OCI-LY3 (cell line): Measurements from ENCODE around the gene MAP1LC3B.

ENCODE experiments used
- H2AFZ ChIP-seq: fragments of 200-600, 300-600 bp; shearing (Covaris generic); 2 replicates; pipeline ENCODE4 v1.6.0; 2014; ENCODE audit warnings: antibody characterized with exemption, low read depth, low read length
- H3K27ac ChIP-seq: fragments of 200-600, 300-600 bp; sonication (generic); 2 replicates; pipeline ENCODE4 v1.5.1; 2014; ENCODE audit warnings: mild to moderate bottlenecking, low read length, moderate library complexity, mixed read lengths
- H3K27me3 ChIP-seq: fragments of 200-600, 300-600 bp; sonication (generic); 2 replicates; pipeline ENCODE4 v1.6.1; 2014; ENCODE audit warnings: low read depth, low read length, mixed read lengths
- H3K36me3 ChIP-seq: fragments of 200-600, 300-600 bp; sonication (generic); replicated peaks from 2 replicates; pipeline ENCODE3; 2014; ENCODE audit warnings: low read depth, low read length, mixed read lengths
- H3K4me1 ChIP-seq: fragments of 300-600, 200-600 bp; sonication (generic); 2 replicates; pipeline ENCODE4 v1.6.1; 2014; ENCODE audit warnings: low read length, mixed read lengths
- H3K4me2 ChIP-seq: fragments of 200-600, 300-600 bp; sonication (generic); 2 replicates; pipeline ENCODE4 v1.6.1; 2014; ENCODE audit warnings: low read length, mixed read lengths
- H3K4me3 ChIP-seq: fragments of 300-600, 200-600 bp; sonication (generic); 2 replicates; pipeline ENCODE4 v1.5.1; 2014; ENCODE audit warnings: antibody characterized with exemption, mild to moderate bottlenecking, low read length, moderate library complexity
- H3K79me2 ChIP-seq: fragments of 300-600, 200-600 bp; shearing (Covaris generic); 2 replicates; pipeline ENCODE4 v1.6.1; 2014; ENCODE audit warnings: mild to moderate bottlenecking, low read length, mixed read lengths
- H3K9ac ChIP-seq: fragments of 300-600, 200-600 bp; shearing (Covaris generic); 2 replicates; pipeline ENCODE4 v1.6.0; 2014; ENCODE audit warnings: mild to moderate bottlenecking, low read length, moderate library complexity
- H3K9me3 ChIP-seq: fragments of 200-600, 300-600 bp; shearing (Covaris generic); 2 replicates; pipeline ENCODE4 v1.6.1; 2014; ENCODE audit warnings: low read length, mixed read lengths; ENCODE audit not compliant: insufficient read depth
- H4K20me1 ChIP-seq: fragments of 200-600, 300-600 bp; sonication (generic); 2 replicates; pipeline ENCODE4 v1.6.1; 2016; ENCODE audit warnings: low read length, mixed read lengths; ENCODE audit not compliant: insufficient read depth
- EZH2phosphoT487 ChIP-seq: fragments of 200-600 bp; shearing (Covaris generic); IDR thresholded peaks from 2 replicates; pipeline ENCODE4 v1.6.1; 2018; ENCODE audit warnings: antibody characterized with exemption, mixed run types, low read depth
- TF ChIP-seq, protein P1 (sequence below): fragments of 200-600, 300-600 bp; sonication (generic); IDR thresholded peaks from 2 replicates; pipeline ENCODE4 v1.5.1; 2014; ENCODE audit warnings: antibody characterized with exemption, low read length, low read depth

The MAP1LC3B gene

DNA sequence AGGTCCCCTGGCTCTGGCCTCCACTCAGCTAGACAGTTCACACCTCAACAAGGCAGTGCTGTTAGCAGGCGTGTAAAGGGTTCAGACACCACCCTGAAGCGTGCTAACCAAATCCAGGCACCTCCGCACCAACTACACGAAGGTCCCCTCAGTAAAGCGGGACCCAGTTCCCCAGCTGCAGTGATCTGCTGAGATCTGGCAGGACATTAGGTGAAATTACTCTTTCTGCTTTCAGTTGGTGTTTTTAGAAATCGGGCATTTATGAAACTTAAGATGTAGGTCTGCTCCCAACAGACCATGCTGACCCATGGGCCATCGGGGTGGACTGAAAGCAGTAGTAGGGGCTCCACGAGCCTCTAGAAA lies 35.7 kb upstream of the MAP1LC3B start:
- H3K27me3 ChIP-seq: no peaks in the 10 kb centered on the region
- peaks cover 3% of the 10 kb centered on the region for H3K36me3 ChIP-seq
- H3K4me3 ChIP-seq: no peak overlapping the region
- H3K79me2 ChIP-seq: no peaks in the 10 kb centered on the region
- no peak overlapping the region for H3K9ac ChIP-seq
- H3K4me1 ChIP-seq: no peaks in the 10 kb centered on the region
- H3K4me2 ChIP-seq: no peak overlapping the region
- H3K9me3 ChIP-seq: no peaks in the 10 kb centered on the region
- no peak overlapping the region for H3K27ac ChIP-seq
- TF ChIP-seq, protein P1, sequence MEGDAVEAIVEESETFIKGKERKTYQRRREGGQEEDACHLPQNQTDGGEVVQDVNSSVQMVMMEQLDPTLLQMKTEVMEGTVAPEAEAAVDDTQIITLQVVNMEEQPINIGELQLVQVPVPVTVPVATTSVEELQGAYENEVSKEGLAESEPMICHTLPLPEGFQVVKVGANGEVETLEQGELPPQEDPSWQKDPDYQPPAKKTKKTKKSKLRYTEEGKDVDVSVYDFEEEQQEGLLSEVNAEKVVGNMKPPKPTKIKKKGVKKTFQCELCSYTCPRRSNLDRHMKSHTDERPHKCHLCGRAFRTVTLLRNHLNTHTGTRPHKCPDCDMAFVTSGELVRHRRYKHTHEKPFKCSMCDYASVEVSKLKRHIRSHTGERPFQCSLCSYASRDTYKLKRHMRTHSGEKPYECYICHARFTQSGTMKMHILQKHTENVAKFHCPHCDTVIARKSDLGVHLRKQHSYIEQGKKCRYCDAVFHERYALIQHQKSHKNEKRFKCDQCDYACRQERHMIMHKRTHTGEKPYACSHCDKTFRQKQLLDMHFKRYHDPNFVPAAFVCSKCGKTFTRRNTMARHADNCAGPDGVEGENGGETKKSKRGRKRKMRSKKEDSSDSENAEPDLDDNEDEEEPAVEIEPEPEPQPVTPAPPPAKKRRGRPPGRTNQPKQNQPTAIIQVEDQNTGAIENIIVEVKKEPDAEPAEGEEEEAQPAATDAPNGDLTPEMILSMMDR: no peak
- no peak for TF ChIP-seq EZH2phosphoT487
- H4K20me1 ChIP-seq: no peaks in the 10 kb centered on the region
- H2AFZ ChIP-seq: no peak overlapping the region

DNA sequence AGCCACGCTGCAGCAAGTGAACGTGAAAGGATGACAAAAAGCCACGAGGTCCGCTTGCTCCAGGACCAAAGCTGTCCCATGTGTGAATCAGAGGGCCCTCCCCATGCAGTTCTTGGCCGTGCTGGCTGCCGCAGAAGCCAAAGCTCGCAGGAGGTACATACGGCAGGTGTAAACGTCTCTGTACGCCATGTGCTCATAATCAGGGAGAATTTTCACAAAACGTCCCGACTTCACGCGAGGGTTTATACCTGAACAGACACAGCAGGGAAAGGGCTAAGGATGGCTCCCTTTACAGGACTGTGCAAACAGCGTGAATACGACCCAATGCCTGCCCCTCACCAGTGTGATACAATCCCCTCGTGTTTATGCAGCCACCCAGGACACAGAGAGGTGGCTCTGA lies 33.9 kb upstream of the MAP1LC3B start:
- TF ChIP-seq EZH2phosphoT487: no peak
- TF ChIP-seq, protein P1: no peak
- no peaks in the 10 kb centered on the region for H3K9me3 ChIP-seq
- H3K4me2 ChIP-seq: no peak overlapping the region
- H4K20me1 ChIP-seq: no peaks in the 10 kb centered on the region
- H3K79me2 ChIP-seq: no peaks in the 10 kb centered on the region
- H3K36me3 ChIP-seq: peaks cover 3% of the 10 kb centered on the region
- H3K27ac ChIP-seq: no peak overlapping the region
- no peak overlapping the region for H3K4me3 ChIP-seq
- no peaks in the 10 kb centered on the region for H3K27me3 ChIP-seq
- no peak overlapping the region for H3K9ac ChIP-seq
- no peak overlapping the region for H2AFZ ChIP-seq
- H3K4me1 ChIP-seq: no peaks in the 10 kb centered on the region

DNA sequence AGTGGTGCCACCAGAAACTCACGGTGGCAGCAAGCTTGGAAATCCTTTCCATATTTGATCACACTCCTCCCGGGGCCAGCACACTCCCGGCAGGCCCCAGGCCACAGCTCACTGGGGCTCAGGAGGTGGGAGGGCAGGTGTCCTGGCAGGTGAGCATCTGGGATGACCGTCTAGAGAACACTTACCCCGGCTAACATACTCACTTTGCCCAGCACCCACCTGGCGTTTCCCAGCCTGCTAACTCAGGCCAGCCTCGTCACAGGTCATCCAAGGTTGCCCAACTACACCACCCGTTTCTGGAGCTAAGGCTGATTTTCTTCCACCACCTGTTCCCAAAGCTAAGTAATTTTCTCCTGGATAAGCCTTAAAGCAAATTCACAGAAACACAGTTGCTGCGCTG lies 33.4 kb upstream of the MAP1LC3B start:
- no peak overlapping the region for H2AFZ ChIP-seq
- H3K4me1 ChIP-seq: no peaks in the 10 kb centered on the region
- no peaks in the 10 kb centered on the region for H3K27me3 ChIP-seq
- H3K9me3 ChIP-seq: no peaks in the 10 kb centered on the region
- H3K4me3 ChIP-seq: no peak overlapping the region
- H3K27ac ChIP-seq: no peak overlapping the region
- H3K9ac ChIP-seq: no peak overlapping the region
- peaks cover 3% of the 10 kb centered on the region; the same call in 1 of the 2 replicates for H4K20me1 ChIP-seq
- no peaks in the 10 kb centered on the region for H3K79me2 ChIP-seq
- TF ChIP-seq, protein P1: no peak
- no peak for TF ChIP-seq EZH2phosphoT487
- H3K4me2 ChIP-seq: no peak overlapping the region
- peaks cover 3% of the 10 kb centered on the region for H3K36me3 ChIP-seq

DNA sequence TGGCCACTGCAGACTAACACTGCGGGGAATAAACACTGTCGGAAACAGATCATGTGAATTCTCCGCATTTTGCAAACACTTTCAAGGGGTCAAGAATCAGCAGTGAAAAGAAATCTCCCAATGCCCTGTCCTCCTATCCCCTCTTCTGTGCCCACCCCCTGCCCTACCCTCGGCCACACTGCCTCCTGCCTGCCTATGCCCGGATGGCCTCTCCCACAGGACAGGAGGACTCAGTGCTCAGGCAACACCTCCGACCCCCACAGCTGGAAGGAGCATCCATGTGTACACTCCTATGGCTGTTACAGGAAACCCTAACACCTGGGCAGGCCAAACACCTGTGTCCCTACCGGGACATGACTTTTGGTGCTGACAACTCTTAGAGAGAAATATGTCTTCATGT lies 33.0 kb upstream of the MAP1LC3B start:
- no peaks in the 10 kb centered on the region for H3K9me3 ChIP-seq
- H2AFZ ChIP-seq: no peak overlapping the region
- H3K4me3 ChIP-seq: no peak overlapping the region
- no peaks in the 10 kb centered on the region for H3K79me2 ChIP-seq
- H3K27ac ChIP-seq: no peak overlapping the region
- no peaks in the 10 kb centered on the region for H3K27me3 ChIP-seq
- peaks cover 3% of the 10 kb centered on the region for H3K36me3 ChIP-seq
- H4K20me1 ChIP-seq: peaks cover 8% of the 10 kb centered on the region
- TF ChIP-seq, protein P1: no peak
- H3K4me2 ChIP-seq: no peak overlapping the region
- no peaks in the 10 kb centered on the region for H3K4me1 ChIP-seq
- H3K9ac ChIP-seq: no peak overlapping the region
